Neural cell (in vitro differentiated cells): Measurements from ENCODE around the gene LHFPL6. TPM values are rescaled to one million over a fixed set of nuclear protein-coding genes. Genes with fewer than 3 reads are reported as not detected.

Experiments used
- H2AFZ ChIP-seq: fragments of 200-600, 300-800 bp; sonication (generic), shearing (Covaris generic); 2 replicates; pipeline ENCODE4 v1.6.0; 2014; ENCODE audit warnings: low read depth, mild to moderate bottlenecking, antibody characterized with exemption, low read length, moderate library complexity
- H3F3A ChIP-seq: fragments of 200-600 bp; shearing (Covaris generic); 2 replicates; pipeline ENCODE4 v1.6.1; 2016; ENCODE audit warnings: mild to moderate bottlenecking, moderate library complexity, mixed read lengths, antibody characterized with exemption, low read length; ENCODE audit not compliant: insufficient read depth, poor library complexity, severe bottlenecking
- H3K27ac ChIP-seq: fragments of 200-600, 300-800 bp; sonication (generic), shearing (Covaris generic); 2 replicates; pipeline ENCODE4 v1.5.1; 2014; ENCODE audit warnings: mild to moderate bottlenecking, low read length, moderate library complexity
- H3K27me3 ChIP-seq: fragments of 300-800, 200-600 bp; sonication (generic), shearing (Covaris generic); 2 replicates; pipeline ENCODE4 v1.6.0; 2014; ENCODE audit warnings: mild to moderate bottlenecking, low read depth, low read length, moderate library complexity; ENCODE audit not compliant: insufficient read depth
- H3K36me3 ChIP-seq: fragments of 300-800, 200-600 bp; sonication (generic), shearing (Covaris generic); 2 replicates; pipeline ENCODE4 v1.5.1; 2014; ENCODE audit warnings: mild to moderate bottlenecking, antibody characterized with exemption, low read length, moderate library complexity; ENCODE audit not compliant: insufficient read depth
- H3K4me2 ChIP-seq: fragments of 300-800, 200-600 bp; sonication (generic), shearing (Covaris generic); 2 replicates; pipeline ENCODE4 v1.6.0; 2014; ENCODE audit warnings: mild to moderate bottlenecking, low read length
- H3K4me3 ChIP-seq: fragments of 300-800, 200-600 bp; sonication (generic), shearing (Covaris generic); 2 replicates; pipeline ENCODE4 v1.5.1; 2014; ENCODE audit warnings: mild to moderate bottlenecking, low read length, moderate library complexity
- H3K79me2 ChIP-seq: fragments of 200-600 bp; shearing (Covaris generic); replicated peaks from 2 replicates; pipeline ENCODE4 v1.6.0; 2014; ENCODE audit warnings: mild to moderate bottlenecking, low read length, moderate library complexity; ENCODE audit not compliant: insufficient read depth
- H3K9ac ChIP-seq: fragments of 300-800, 200-600 bp; sonication (generic), shearing (Covaris generic); 2 replicates; pipeline ENCODE4 v1.6.1; 2016; ENCODE audit warnings: mild to moderate bottlenecking, low read length, mixed read lengths
- H3K9me2 ChIP-seq: fragments of 200-600 bp; shearing (Covaris generic); 2 replicates; pipeline ENCODE4 v1.6.1; 2016; ENCODE audit warnings: mild to moderate bottlenecking, low read length, mixed read lengths; ENCODE audit not compliant: insufficient read depth
- H3K9me3 ChIP-seq: fragments of 200-600, 300-800 bp; sonication (generic), shearing (Covaris generic); 2 replicates; pipeline ENCODE4 v1.6.1; 2016; ENCODE audit warnings: mild to moderate bottlenecking, mixed run types, low read length, moderate library complexity, mixed read lengths
- H4K20me1 ChIP-seq: fragments of 200-600 bp; shearing (Covaris generic); 2 replicates; pipeline ENCODE4 v1.6.1; 2016; ENCODE audit warnings: mild to moderate bottlenecking, mixed run types; ENCODE audit not compliant: insufficient read depth
- EP300 ChIP-seq: fragments of 450-650 bp; conservative IDR thresholded peaks from 2 replicates; pipeline ENCODE4 v1.6.1; 2014; ENCODE audit warnings: antibody characterized with exemption, mild to moderate bottlenecking, moderate library complexity; ENCODE audit not compliant: poor library complexity, severe bottlenecking
- EZH2 ChIP-seq: fragments of 200-600, 300-800 bp; shearing (Covaris generic), sonication (generic); IDR thresholded peaks from 2 replicates; pipeline ENCODE4 v1.6.1; 2014; ENCODE audit warnings: antibody characterized with exemption, low read length, borderline replicate concordance, mild to moderate bottlenecking; ENCODE audit not compliant: insufficient read depth, poor library complexity, severe bottlenecking
- MXI1 ChIP-seq: fragments of 450-650 bp; conservative IDR thresholded peaks from 2 replicates; pipeline ENCODE4 v1.6.1; 2014; ENCODE audit warnings: antibody characterized with exemption, mild to moderate bottlenecking; ENCODE audit not compliant: poor library complexity, severe bottlenecking
- POLR2AphosphoS5 ChIP-seq: IDR thresholded peaks from 2 replicates; pipeline ENCODE4 v1.6.1; 2012
- SMC3 ChIP-seq: fragments of 450-650 bp; conservative IDR thresholded peaks from 2 replicates; pipeline ENCODE4 v1.6.1; 2014; ENCODE audit warnings: antibody characterized with exemption, mild to moderate bottlenecking, moderate library complexity; ENCODE audit not compliant: poor library complexity
- TAF1 ChIP-seq: IDR thresholded peaks from 2 replicates; pipeline ENCODE4 v1.6.1; 2012; ENCODE audit warnings: low read depth
- polyA plus RNA-seq: library from polyadenylated mRNA; depleted of rRNA; stranded (reverse); fragments of >200 nt; gene quantifications from 2 replicates; pipeline ENCODE4 v1.2.3, GENCODE V29; 2014
- TF ChIP-seq, protein P1 (sequence below): fragments of 450-650 bp; IDR thresholded peaks from 2 replicates; pipeline ENCODE4 v1.5.1; 2014; ENCODE audit warnings: antibody characterized with exemption, mild to moderate bottlenecking, moderate library complexity; ENCODE audit not compliant: poor library complexity, severe bottlenecking
- TF ChIP-seq, protein P2 (sequence below): IDR thresholded peaks from 2 replicates; pipeline ENCODE4 v1.6.1; 2012; ENCODE audit warnings: borderline replicate concordance

LHFPL6 gene
- polyA plus RNA-seq, 1 donor from 2014 or later, result 36.3 TPM

DNA sequence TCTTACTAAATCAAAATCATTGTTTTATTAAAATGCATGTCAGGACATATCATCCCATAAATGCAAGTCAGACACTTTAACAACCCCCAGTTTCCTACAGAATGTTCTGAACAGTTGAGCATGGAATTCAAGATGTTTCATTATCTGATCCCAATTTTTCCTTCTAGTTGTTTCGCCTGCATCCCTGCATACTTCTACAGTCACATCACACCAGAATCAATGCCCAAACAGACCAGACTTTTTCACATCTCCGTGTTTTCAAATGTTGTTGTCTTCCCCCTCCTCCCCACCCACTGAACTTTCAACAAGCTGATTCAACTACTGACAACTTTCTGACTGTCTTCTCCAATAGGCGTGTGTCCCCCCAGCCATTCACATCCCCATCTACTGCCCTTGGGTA lies 48.6 kb downstream of the LHFPL6 start:
- Histone ChIP-seq H3K27ac (no peak overlapping the region), H3K9me3 (no peaks in the 10 kb centered on the region), H3K4me2 (no peak overlapping the region), H4K20me1 (no peaks in the 10 kb centered on the region), H3F3A (no peaks in the 10 kb centered on the region), H3K79me2 (peaks cover 5% of the 10 kb centered on the region), H3K9ac (no peak overlapping the region), H2AFZ (no peak overlapping the region), H3K4me3 (no peak overlapping the region), H3K36me3 (no peaks in the 10 kb centered on the region), H3K27me3 (no peaks in the 10 kb centered on the region), H3K9me2 (no peaks in the 10 kb centered on the region)
- no peak for TF ChIP-seq EZH2
- no peak for TF ChIP-seq POLR2AphosphoS5
- no peak for TF ChIP-seq TAF1
- TF ChIP-seq, protein P1, sequence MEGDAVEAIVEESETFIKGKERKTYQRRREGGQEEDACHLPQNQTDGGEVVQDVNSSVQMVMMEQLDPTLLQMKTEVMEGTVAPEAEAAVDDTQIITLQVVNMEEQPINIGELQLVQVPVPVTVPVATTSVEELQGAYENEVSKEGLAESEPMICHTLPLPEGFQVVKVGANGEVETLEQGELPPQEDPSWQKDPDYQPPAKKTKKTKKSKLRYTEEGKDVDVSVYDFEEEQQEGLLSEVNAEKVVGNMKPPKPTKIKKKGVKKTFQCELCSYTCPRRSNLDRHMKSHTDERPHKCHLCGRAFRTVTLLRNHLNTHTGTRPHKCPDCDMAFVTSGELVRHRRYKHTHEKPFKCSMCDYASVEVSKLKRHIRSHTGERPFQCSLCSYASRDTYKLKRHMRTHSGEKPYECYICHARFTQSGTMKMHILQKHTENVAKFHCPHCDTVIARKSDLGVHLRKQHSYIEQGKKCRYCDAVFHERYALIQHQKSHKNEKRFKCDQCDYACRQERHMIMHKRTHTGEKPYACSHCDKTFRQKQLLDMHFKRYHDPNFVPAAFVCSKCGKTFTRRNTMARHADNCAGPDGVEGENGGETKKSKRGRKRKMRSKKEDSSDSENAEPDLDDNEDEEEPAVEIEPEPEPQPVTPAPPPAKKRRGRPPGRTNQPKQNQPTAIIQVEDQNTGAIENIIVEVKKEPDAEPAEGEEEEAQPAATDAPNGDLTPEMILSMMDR, result no peak
- TF ChIP-seq, protein P2, sequence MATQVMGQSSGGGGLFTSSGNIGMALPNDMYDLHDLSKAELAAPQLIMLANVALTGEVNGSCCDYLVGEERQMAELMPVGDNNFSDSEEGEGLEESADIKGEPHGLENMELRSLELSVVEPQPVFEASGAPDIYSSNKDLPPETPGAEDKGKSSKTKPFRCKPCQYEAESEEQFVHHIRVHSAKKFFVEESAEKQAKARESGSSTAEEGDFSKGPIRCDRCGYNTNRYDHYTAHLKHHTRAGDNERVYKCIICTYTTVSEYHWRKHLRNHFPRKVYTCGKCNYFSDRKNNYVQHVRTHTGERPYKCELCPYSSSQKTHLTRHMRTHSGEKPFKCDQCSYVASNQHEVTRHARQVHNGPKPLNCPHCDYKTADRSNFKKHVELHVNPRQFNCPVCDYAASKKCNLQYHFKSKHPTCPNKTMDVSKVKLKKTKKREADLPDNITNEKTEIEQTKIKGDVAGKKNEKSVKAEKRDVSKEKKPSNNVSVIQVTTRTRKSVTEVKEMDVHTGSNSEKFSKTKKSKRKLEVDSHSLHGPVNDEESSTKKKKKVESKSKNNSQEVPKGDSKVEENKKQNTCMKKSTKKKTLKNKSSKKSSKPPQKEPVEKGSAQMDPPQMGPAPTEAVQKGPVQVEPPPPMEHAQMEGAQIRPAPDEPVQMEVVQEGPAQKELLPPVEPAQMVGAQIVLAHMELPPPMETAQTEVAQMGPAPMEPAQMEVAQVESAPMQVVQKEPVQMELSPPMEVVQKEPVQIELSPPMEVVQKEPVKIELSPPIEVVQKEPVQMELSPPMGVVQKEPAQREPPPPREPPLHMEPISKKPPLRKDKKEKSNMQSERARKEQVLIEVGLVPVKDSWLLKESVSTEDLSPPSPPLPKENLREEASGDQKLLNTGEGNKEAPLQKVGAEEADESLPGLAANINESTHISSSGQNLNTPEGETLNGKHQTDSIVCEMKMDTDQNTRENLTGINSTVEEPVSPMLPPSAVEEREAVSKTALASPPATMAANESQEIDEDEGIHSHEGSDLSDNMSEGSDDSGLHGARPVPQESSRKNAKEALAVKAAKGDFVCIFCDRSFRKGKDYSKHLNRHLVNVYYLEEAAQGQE, result no peak
- no peak for TF ChIP-seq EP300
- TF ChIP-seq MXI1, result no peak
- TF ChIP-seq SMC3, result no peak

DNA sequence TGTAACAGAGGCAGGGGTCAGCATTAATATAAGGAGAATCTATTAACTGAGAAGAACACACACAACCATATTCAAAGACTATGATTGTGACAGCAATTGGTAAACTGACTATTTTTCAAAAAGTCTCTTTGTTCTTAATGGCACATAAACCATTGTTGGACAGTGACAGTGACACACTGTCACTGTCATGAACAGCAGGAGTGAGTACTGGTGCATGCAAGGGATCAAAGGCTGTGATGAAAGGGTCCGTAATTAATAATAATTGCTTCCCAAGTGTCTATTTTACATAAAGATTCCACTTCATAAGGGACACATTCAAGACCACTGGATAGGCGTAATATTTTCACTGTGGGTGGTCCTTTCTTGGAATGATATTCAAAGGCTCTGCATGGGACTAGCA lies 50.7 kb downstream of the LHFPL6 start:
- Histone ChIP-seq H3F3A (no peaks in the 10 kb centered on the region), H2AFZ (no peak overlapping the region), H3K27me3 (no peaks in the 10 kb centered on the region), H3K9me2 (no peaks in the 10 kb centered on the region), H3K9ac (no peak overlapping the region), H3K4me2 (no peak overlapping the region), H3K4me3 (no peak overlapping the region), H4K20me1 (no peaks in the 10 kb centered on the region), H3K79me2 (peaks cover 5% of the 10 kb centered on the region), H3K36me3 (no peaks in the 10 kb centered on the region), H3K9me3 (no peaks in the 10 kb centered on the region), H3K27ac (no peak overlapping the region)
- TF ChIP-seq TAF1, result no peak
- TF ChIP-seq POLR2AphosphoS5, result peak; percentile 25
- no peak for TF ChIP-seq SMC3
- peak; percentile 58 for TF ChIP-seq EP300
- no peak for TF ChIP-seq EZH2

DNA sequence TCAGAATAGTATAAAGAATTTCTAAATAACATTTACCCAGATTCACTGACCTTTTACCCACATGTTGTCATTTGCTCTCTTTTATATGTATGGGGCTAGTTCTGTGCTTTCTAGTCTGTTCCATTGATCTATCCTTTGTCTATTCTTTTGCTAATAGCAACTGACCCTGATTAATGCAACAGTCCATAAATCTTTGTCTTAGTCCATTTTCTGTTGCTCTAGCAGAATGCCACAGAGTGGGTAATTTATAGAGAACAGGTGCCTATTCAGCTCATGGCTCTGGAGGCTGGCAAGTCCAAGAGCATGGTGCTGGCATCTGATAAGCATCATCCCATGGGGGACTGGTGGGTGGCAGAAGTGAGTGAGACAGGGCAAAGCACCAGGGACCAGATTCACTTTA lies 52.1 kb downstream of the LHFPL6 start:
- Histone ChIP-seq H3K9me3 (no peaks in the 10 kb centered on the region), H3K4me2 (no peak overlapping the region), H3K27ac (no peak overlapping the region), H4K20me1 (no peaks in the 10 kb centered on the region), H3K79me2 (peaks cover 5% of the 10 kb centered on the region), H3K4me3 (no peak overlapping the region), H2AFZ (no peak overlapping the region), H3K9ac (no peak overlapping the region), H3K27me3 (no peaks in the 10 kb centered on the region), H3K36me3 (no peaks in the 10 kb centered on the region), H3K9me2 (no peaks in the 10 kb centered on the region), H3F3A (no peaks in the 10 kb centered on the region)
- TF ChIP-seq TAF1 (no peak), POLR2AphosphoS5 (no peak)
- TF ChIP-seq, protein P1, result no peak
